Parathyroid adenoma (tissue), 2 donors: Measurements from ENCODE around the gene PSMB1.

Experiments
- H2AFZ ChIP-seq: fragments of 300-600 bp; sonication (generic); one replicate; pipeline ENCODE4 v1.7.0; 2017; ENCODE audit warnings: antibody characterized with exemption, mild to moderate bottlenecking
- H3K27ac ChIP-seq: fragments of 300-600 bp; sonication (generic); one replicate; pipeline ENCODE4 v1.7.0; 2017
- H3K27me3 ChIP-seq: fragments of 300-600 bp; sonication (generic); one replicate; pipeline ENCODE4 v1.7.0; 2017; ENCODE audit warnings: low read length; ENCODE audit not compliant: control insufficient read depth, insufficient read depth
- H3K36me3 ChIP-seq: fragments of 300-600 bp; sonication (generic); one replicate; pipeline ENCODE4 v1.7.0; 2017; ENCODE audit warnings: low read length; ENCODE audit not compliant: control insufficient read depth, insufficient read depth
- H3K4me1 ChIP-seq: fragments of 300-600 bp; sonication (generic); one replicate; pipeline ENCODE4 v1.7.0; 2017; ENCODE audit warnings: control low read depth
- H3K4me2 ChIP-seq: fragments of 300-600 bp; sonication (generic); one replicate; pipeline ENCODE4 v1.7.0; 2017; ENCODE audit warnings: low read length
- H3K4me3 ChIP-seq: fragments of 300-600 bp; sonication (generic); one replicate; pipeline ENCODE4 v1.7.0; 2017; ENCODE audit warnings: low read depth, low read length
- H3K79me2 ChIP-seq: fragments of 300-600 bp; sonication (generic); one replicate; pipeline ENCODE4 v1.7.0; 2017; ENCODE audit warnings: control low read depth
- H3K9ac ChIP-seq: fragments of 300-600 bp; sonication (generic); one replicate; pipeline ENCODE4 v1.7.0; 2017; ENCODE audit warnings: mild to moderate bottlenecking
- H3K9me3 ChIP-seq: fragments of 300-600 bp; sonication (generic); one replicate; pipeline ENCODE4 v1.7.0; 2017; ENCODE audit warnings: low read length; ENCODE audit not compliant: control insufficient read depth
- TF ChIP-seq, protein P1 (sequence below): fragments of 300-600 bp; sonication (generic); IDR thresholded peaks from one replicate; pipeline ENCODE4 v1.7.0; 2017; ENCODE audit warnings: antibody characterized with exemption, mild to moderate bottlenecking
- donor health status: primary hyperparathyroidism.

Gene PSMB1

DNA sequence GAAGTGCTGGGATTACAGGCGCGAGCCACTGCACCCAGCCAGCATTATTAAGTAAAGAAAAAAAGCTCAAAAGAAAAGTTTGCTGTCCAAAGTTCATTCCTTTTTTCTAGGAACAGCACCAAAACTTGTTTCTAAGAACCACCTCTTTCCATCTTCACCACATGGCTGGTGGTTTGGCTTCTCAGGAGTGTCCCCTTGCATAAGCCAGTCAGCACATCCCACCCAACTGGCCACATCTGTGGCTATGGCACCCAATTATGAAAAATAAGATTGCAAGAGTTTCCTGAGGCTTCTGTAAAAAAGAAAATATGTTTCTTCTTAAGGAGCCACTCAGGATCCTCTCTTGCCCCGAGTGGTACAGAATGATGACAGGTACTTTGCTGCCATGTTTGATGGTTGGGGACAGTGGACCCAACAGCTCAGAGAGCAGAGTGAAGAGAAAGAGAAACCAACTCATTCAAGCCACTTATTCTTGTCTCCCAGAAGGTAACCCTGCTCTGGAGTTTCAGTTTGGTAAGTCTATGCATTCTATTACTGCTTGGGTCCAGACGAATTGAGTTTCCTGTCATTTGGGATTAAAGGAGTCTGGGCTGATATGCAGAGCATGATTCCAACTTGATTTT lies 65.3 kb downstream of the PSMB1 start:
- H2AFZ ChIP-seq = no peak overlapping the region
- H3K27ac ChIP-seq = no peak overlapping the region
- no peaks in the 10 kb centered on the region for H3K9me3 ChIP-seq
- no peak overlapping the region for H3K9ac ChIP-seq
- TF ChIP-seq, protein P1, sequence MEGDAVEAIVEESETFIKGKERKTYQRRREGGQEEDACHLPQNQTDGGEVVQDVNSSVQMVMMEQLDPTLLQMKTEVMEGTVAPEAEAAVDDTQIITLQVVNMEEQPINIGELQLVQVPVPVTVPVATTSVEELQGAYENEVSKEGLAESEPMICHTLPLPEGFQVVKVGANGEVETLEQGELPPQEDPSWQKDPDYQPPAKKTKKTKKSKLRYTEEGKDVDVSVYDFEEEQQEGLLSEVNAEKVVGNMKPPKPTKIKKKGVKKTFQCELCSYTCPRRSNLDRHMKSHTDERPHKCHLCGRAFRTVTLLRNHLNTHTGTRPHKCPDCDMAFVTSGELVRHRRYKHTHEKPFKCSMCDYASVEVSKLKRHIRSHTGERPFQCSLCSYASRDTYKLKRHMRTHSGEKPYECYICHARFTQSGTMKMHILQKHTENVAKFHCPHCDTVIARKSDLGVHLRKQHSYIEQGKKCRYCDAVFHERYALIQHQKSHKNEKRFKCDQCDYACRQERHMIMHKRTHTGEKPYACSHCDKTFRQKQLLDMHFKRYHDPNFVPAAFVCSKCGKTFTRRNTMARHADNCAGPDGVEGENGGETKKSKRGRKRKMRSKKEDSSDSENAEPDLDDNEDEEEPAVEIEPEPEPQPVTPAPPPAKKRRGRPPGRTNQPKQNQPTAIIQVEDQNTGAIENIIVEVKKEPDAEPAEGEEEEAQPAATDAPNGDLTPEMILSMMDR = no peak
- no peaks in the 10 kb centered on the region for H3K4me1 ChIP-seq
- H3K79me2 ChIP-seq = no peaks in the 10 kb centered on the region
- H3K27me3 ChIP-seq = no peaks in the 10 kb centered on the region
- no peaks in the 10 kb centered on the region for H3K36me3 ChIP-seq
- H3K4me3 ChIP-seq = no peak overlapping the region
- no peak overlapping the region for H3K4me2 ChIP-seq

DNA sequence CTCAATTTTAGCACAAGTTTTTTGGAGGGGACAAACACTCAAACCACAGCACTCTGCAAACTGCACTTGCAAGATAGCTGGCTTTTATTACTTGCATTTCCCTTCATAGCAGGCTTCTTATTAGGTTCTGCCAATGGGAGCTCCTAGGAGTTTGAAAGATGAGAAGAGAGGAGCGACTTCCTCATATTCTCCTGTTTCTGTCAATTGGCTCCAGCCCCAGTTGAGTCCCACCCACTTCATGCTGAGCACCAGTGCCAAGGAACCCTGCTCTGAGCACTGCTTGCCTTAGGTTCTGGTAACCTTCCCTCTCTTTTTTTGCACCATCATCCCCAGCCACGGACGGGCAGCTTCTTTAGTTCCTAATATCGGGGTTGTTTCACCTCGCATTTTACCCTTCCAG lies 67.9 kb downstream of the PSMB1 start:
- Histone ChIP-seq H3K4me2 (no peak overlapping the region), H3K4me3 (no peak overlapping the region), H3K4me1 (no peaks in the 10 kb centered on the region), H2AFZ (no peak overlapping the region), H3K36me3 (no peaks in the 10 kb centered on the region), H3K79me2 (no peaks in the 10 kb centered on the region), H3K9ac (no peak overlapping the region), H3K27ac (no peak overlapping the region), H3K27me3 (no peaks in the 10 kb centered on the region), H3K9me3 (no peaks in the 10 kb centered on the region)
- TF ChIP-seq, protein P1 = no peak
